IMR-90 (cell line): Measurements from ENCODE around the gene ZNF598.

Experiments used
- CEBPB ChIP-seq: IDR thresholded peaks from 2 replicates; pipeline ENCODE4 v1.6.1; 2012; ENCODE audit warnings: low read depth, low read length, improper control_type of control experiment
- CTCF ChIP-seq: conservative IDR thresholded peaks from 2 replicates; pipeline ENCODE4 v1.5.1; 2012; ENCODE audit warnings: mild to moderate bottlenecking, low read depth, low read length, improper control_type of control experiment
- ELK1 ChIP-seq: fragments of 150-350 bp; IDR thresholded peaks from 2 replicates; pipeline ENCODE4 v1.6.1; 2016; ENCODE audit warnings: low read depth, mild to moderate bottlenecking, low read length, moderate library complexity, borderline replicate concordance
- MXI1 ChIP-seq: IDR thresholded peaks from 2 replicates; pipeline ENCODE4 v1.6.1; 2012; ENCODE audit warnings: low read depth, mild to moderate bottlenecking, low read length, moderate library complexity, borderline replicate concordance
- NFE2L2 ChIP-seq: fragments of 150-350 bp; IDR thresholded peaks from 2 replicates; pipeline ENCODE4 v1.6.1; 2016; ENCODE audit warnings: low read depth, mild to moderate bottlenecking, low read length
- POLR2A ChIP-seq: IDR thresholded peaks from 2 replicates; pipeline ENCODE4 v1.6.1; 2012; ENCODE audit warnings: mild to moderate bottlenecking, low read depth, low read length
- RAD21 ChIP-seq: IDR thresholded peaks from 2 replicates; pipeline ENCODE4 v1.6.1; 2012; ENCODE audit warnings: low read length, improper control_type of control experiment

GRCh38 chr16:2040041-2040786 lies 30.6 kb upstream of the ZNF598 start:
- no peak for TF ChIP-seq CTCF
- no peak; the same call in 1 of the 2 replicates for TF ChIP-seq POLR2A
- no peak for TF ChIP-seq CEBPB
- TF ChIP-seq MXI1, result no peak
- no peak for TF ChIP-seq RAD21
- no peak for TF ChIP-seq NFE2L2
- no peak for TF ChIP-seq ELK1
